ENCODE results near the gene ZNF462.

Gene ZNF462

DNA sequence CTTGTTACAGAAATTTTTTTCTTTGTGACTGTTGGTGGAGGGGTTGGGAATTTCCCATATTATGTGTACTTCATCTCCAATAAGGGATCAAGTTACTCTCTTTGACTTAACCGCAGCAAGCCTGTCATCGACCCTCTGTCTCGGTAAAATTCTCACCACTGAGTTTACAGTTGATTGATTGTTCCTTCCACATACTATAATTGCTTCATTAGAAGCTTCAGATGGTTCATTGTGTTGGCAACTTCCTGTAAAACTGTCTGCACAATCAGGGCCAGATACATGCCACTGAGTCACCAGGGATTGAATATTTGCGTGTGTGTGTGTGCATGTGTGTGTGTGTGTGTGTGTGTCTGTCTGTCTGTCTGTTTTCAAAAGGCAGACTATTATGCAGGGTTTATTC, 176.6 kb downstream of the ZNF462 start:
- no peak overlapping the region for H3K27ac ChIP-seq (ENCODE audit: low read length)
- TF ChIP-seq, protein P1, sequence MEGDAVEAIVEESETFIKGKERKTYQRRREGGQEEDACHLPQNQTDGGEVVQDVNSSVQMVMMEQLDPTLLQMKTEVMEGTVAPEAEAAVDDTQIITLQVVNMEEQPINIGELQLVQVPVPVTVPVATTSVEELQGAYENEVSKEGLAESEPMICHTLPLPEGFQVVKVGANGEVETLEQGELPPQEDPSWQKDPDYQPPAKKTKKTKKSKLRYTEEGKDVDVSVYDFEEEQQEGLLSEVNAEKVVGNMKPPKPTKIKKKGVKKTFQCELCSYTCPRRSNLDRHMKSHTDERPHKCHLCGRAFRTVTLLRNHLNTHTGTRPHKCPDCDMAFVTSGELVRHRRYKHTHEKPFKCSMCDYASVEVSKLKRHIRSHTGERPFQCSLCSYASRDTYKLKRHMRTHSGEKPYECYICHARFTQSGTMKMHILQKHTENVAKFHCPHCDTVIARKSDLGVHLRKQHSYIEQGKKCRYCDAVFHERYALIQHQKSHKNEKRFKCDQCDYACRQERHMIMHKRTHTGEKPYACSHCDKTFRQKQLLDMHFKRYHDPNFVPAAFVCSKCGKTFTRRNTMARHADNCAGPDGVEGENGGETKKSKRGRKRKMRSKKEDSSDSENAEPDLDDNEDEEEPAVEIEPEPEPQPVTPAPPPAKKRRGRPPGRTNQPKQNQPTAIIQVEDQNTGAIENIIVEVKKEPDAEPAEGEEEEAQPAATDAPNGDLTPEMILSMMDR (IDR thresholded peaks at IDR 0.05; ENCODE audit: low read depth, low read length) = no peak
- TF ChIP-seq EZH2phosphoT487 (IDR thresholded peaks at IDR 0.05; ENCODE audit: low read depth) = no peak
- H3K79me2 ChIP-seq (ENCODE audit: low read length) = no peaks in the 10 kb centered on the region
- H3K9ac ChIP-seq (ENCODE audit: low read length) = no peak overlapping the region
- H3K9me3 ChIP-seq (ENCODE audit: insufficient read depth, low read length) = no peaks in the 10 kb centered on the region
- H2AFZ ChIP-seq (ENCODE audit: low read depth, low read length) = no peak overlapping the region
- no peak overlapping the region; the same call in 1 of the 2 replicates for H3K4me3 ChIP-seq (ENCODE audit: low read length)
- H4K20me1 ChIP-seq (ENCODE audit: insufficient read depth, low read length) = no peaks in the 10 kb centered on the region
- H3K27me3 ChIP-seq (ENCODE audit: low read depth, low read length) = peaks cover 39% of the 10 kb centered on the region
- peaks cover 47% of the 10 kb centered on the region for H3K4me1 ChIP-seq (ENCODE audit: low read length)
- H3K36me3 ChIP-seq (replicated peaks; ENCODE audit: low read depth, low read length) = no peaks in the 10 kb centered on the region
- peak overlapping the region; percentile 45 for H3K4me2 ChIP-seq (ENCODE audit: low read length)

DNA sequence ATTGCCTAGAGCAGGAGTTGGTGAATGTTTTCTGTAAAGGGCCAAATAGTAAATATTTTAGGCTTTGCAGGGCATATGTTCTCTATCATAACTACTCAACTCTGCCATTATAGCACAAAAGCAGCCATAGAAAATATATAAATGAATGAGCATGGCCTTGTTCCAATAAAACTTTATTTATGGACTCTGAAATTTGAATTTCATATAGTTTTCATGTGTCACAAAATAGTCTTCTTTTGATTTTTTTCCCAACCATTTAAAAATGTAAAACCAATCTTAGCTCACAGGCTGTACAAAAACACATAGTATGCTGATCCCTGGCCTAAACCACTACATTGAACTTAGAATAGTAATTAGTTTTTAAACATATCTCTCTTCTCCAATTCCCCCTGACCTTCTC, 179.6 kb downstream of the ZNF462 start:
- Histone ChIP-seq H3K36me3 (replicated peaks; ENCODE audit: low read depth, low read length) (no peaks in the 10 kb centered on the region), H3K27ac (ENCODE audit: low read length) (no peak overlapping the region), H3K27me3 (ENCODE audit: low read depth, low read length) (peaks cover 37% of the 10 kb centered on the region), H3K4me1 (ENCODE audit: low read length) (peaks cover 55% of the 10 kb centered on the region), H3K9ac (ENCODE audit: low read length) (no peak overlapping the region), H3K9me3 (ENCODE audit: insufficient read depth, low read length) (no peaks in the 10 kb centered on the region), H3K4me3 (ENCODE audit: low read length) (no peak overlapping the region), H3K4me2 (ENCODE audit: low read length) (no peak overlapping the region), H3K79me2 (ENCODE audit: low read length) (no peaks in the 10 kb centered on the region), H2AFZ (ENCODE audit: low read depth, low read length) (no peak overlapping the region), H4K20me1 (ENCODE audit: insufficient read depth, low read length) (no peaks in the 10 kb centered on the region)
- TF ChIP-seq EZH2phosphoT487 (IDR thresholded peaks at IDR 0.05; ENCODE audit: low read depth) = no peak
- TF ChIP-seq, protein P1 (IDR thresholded peaks at IDR 0.05; ENCODE audit: low read depth, low read length) = no peak

DNA sequence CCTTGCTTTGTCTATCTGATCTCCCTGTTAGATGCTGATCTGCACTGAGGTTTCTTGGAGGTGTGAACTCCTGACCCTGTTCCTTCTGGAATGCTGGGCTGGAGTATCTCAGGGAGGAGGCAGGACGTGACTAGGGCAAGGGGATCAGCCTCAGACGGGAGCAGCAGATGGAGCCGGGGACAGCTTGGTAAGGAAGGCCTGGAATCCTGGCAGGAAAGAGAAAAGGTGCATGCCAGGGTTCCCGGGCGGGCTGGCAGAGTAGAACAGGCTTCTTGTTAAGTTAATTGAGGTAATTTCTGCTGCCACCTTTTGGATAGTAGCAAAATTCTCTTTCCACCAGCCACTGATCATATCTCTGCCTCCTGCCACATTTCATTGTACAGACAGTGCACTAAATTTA, 180.9 kb downstream of the ZNF462 start:
- TF ChIP-seq, protein P1 (IDR thresholded peaks at IDR 0.05; ENCODE audit: low read depth, low read length) = peak; percentile 34
- no peak for TF ChIP-seq EZH2phosphoT487 (IDR thresholded peaks at IDR 0.05; ENCODE audit: low read depth)
- no peaks in the 10 kb centered on the region for H3K79me2 ChIP-seq (ENCODE audit: low read length)
- no peak overlapping the region for H3K4me3 ChIP-seq (ENCODE audit: low read length)
- no peaks in the 10 kb centered on the region for H4K20me1 ChIP-seq (ENCODE audit: insufficient read depth, low read length)
- H3K9me3 ChIP-seq (ENCODE audit: insufficient read depth, low read length) = no peaks in the 10 kb centered on the region
- peaks cover 44% of the 10 kb centered on the region for H3K27me3 ChIP-seq (ENCODE audit: low read depth, low read length)
- H3K4me1 ChIP-seq (ENCODE audit: low read length) = peaks cover 56% of the 10 kb centered on the region
- no peak overlapping the region for H3K4me2 ChIP-seq (ENCODE audit: low read length)
- no peaks in the 10 kb centered on the region for H3K36me3 ChIP-seq (replicated peaks; ENCODE audit: low read depth, low read length)
- no peak overlapping the region for H2AFZ ChIP-seq (ENCODE audit: low read depth, low read length)
- H3K27ac ChIP-seq (ENCODE audit: low read length) = no peak overlapping the region
- no peak overlapping the region for H3K9ac ChIP-seq (ENCODE audit: low read length)

DNA sequence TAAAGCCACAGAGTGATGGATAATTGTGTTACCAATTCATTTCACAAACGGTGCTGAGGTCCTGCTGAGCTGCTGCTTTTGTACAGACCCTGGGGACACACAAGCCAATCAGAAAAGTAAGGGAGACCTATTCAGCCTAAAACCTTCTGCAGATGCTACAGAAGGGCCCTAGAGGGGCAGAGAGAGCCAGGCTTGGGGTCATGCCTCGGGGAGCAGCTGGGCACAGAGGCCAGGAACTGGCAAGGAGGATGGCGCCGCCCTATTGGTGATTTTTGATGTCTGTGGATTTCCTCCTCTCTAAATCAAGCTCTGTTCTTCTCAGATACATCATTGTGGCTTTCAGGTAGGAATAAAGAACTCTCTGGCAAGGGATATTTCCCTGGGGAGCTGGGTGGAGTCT, 181.9 kb downstream of the ZNF462 start:
- Histone ChIP-seq H2AFZ (ENCODE audit: low read depth, low read length) (0 out of 2 replicates have a peak overlapping the region, but pooled peaks have one; percentile 14), H3K27me3 (ENCODE audit: low read depth, low read length) (peaks cover 46% of the 10 kb centered on the region), H3K4me1 (ENCODE audit: low read length) (peaks cover 46% of the 10 kb centered on the region), H4K20me1 (ENCODE audit: insufficient read depth, low read length) (no peaks in the 10 kb centered on the region), H3K4me3 (ENCODE audit: low read length) (no peak overlapping the region), H3K9me3 (ENCODE audit: insufficient read depth, low read length) (no peaks in the 10 kb centered on the region), H3K27ac (ENCODE audit: low read length) (no peak overlapping the region), H3K4me2 (ENCODE audit: low read length) (no peak overlapping the region), H3K36me3 (replicated peaks; ENCODE audit: low read depth, low read length) (no peaks in the 10 kb centered on the region), H3K9ac (ENCODE audit: low read length) (no peak overlapping the region), H3K79me2 (ENCODE audit: low read length) (no peaks in the 10 kb centered on the region)
- no peak for TF ChIP-seq EZH2phosphoT487 (IDR thresholded peaks at IDR 0.05; ENCODE audit: low read depth)
- TF ChIP-seq, protein P1 (IDR thresholded peaks at IDR 0.05; ENCODE audit: low read depth, low read length) = peak; percentile 56
